Type B pancreatic cell (in vitro differentiated cells): ENCODE results near the gene BBIP1. TPM values are rescaled to one million over a fixed set of nuclear protein-coding genes. Genes with fewer than 3 reads are reported as not detected.

ENCODE experiments used
- DNase-seq: peaks from one replicate; pipeline ENCODE4 v3.0.0; 2021; ENCODE audit warnings: mixed read lengths; ENCODE audit not compliant: unreplicated experiment; ENCODE audit errors: extremely low spot score
- H3K27ac Mint-ChIP-seq: 2 replicates; pipeline ENCODE4 v1.8.0; 2021; ENCODE audit warnings: mild to moderate bottlenecking, mixed read lengths
- H3K27me3 Mint-ChIP-seq: 2 replicates; pipeline ENCODE4 v1.8.0; 2021; ENCODE audit warnings: mixed read lengths
- H3K36me3 Mint-ChIP-seq: 2 replicates; pipeline ENCODE4 v1.8.0; 2021; ENCODE audit warnings: mixed read lengths
- H3K4me1 Mint-ChIP-seq: one replicate; pipeline ENCODE4 v1.8.0; 2021; ENCODE audit warnings: mixed read lengths; ENCODE audit not compliant: unreplicated experiment
- H3K4me3 Mint-ChIP-seq: 2 replicates; pipeline ENCODE4 v1.8.0; 2021; ENCODE audit warnings: mild to moderate bottlenecking, mixed read lengths
- H3K9me3 Mint-ChIP-seq: 2 replicates; pipeline ENCODE4 v1.8.0; 2021; ENCODE audit warnings: mixed read lengths
- CTCF ChIP-seq: fragments of 200-600 bp; sonication (generic); conservative IDR thresholded peaks from 2 replicates; pipeline ENCODE4 v1.5.0; 2021; ENCODE audit warnings: antibody characterized with exemption, mild to moderate bottlenecking
- total RNA-seq: library from RNA; stranded (reverse); gene quantifications from 2 replicates; pipeline ENCODE4 v1.2.1, GENCODE V29; 2021; ENCODE audit warnings: low replicate concordance

BBIP1 gene
- total RNA-seq, 1 donor from 2014 or later: 24.8 TPM

- H3K27ac Mint-ChIP-seq: peak overlapping the region; percentile 94
- H3K9me3 Mint-ChIP-seq: no peaks in the 10 kb centered on the region
- H3K27me3 Mint-ChIP-seq: no peaks in the 10 kb centered on the region
- H3K36me3 Mint-ChIP-seq: peaks cover 13% of the 10 kb centered on the region
- DNase-seq: no peak
- peaks cover 27% of the 10 kb centered on the region for H3K4me1 Mint-ChIP-seq
- peak overlapping the region; percentile 96 for H3K4me3 Mint-ChIP-seq
- no peak for TF ChIP-seq CTCF
Observed at GRCh38 chr10:110872984-110873923, 45.7 kb downstream of the BBIP1 start.

DNA sequence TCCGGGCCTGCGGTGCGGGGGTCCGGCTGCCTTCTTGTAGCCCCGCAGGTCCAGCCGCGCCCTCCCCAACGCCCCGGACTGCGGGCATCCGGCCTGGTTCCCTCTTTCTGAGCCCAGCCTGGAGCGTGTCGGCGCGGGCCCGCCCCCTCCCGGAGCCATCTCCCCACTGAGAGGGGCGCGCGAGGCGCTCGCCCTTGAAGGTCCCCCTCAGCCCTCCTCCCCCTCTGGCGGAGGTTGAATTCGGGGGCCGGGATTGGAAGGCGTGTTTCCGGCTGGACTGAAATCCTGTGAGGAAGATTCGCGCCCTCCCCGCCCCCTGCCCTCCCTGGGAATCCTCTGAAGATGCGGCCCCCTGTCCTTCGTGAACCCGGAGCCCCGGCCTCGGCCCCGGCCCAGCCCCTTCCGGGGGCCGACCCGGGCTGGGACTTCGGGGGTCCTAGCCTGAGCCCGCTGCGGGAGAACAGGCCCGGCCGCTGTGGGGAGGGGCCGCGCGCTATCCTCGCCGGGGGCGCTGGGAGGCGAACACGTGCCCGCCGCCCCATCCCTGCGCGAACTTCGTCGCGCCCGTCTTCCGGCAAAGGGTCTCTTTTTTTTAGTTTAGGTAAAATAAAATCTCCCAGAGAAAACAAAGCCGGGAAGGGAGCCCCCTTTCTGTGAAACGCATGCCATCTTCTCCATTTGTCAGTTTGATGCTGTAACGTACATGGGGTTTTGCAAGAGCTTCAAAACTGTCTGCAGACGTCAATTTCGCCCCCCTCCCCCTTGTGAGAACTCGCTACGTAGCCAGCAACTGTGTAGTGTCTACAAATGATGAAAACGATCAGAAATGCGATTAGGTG is 46.6 kb downstream of the BBIP1 start:
- DNase-seq: peak; percentile 88
- Mint-ChIP-seq H3K36me3 (peaks cover 4% of the 10 kb centered on the region), H3K9me3 (no peaks in the 10 kb centered on the region), H3K27ac (peak overlapping the region; percentile 98), H3K4me1 (peaks cover 35% of the 10 kb centered on the region), H3K4me3 (peak overlapping the region; percentile 96), H3K27me3 (no peaks in the 10 kb centered on the region)
- peak; percentile 32 for TF ChIP-seq CTCF

DNA sequence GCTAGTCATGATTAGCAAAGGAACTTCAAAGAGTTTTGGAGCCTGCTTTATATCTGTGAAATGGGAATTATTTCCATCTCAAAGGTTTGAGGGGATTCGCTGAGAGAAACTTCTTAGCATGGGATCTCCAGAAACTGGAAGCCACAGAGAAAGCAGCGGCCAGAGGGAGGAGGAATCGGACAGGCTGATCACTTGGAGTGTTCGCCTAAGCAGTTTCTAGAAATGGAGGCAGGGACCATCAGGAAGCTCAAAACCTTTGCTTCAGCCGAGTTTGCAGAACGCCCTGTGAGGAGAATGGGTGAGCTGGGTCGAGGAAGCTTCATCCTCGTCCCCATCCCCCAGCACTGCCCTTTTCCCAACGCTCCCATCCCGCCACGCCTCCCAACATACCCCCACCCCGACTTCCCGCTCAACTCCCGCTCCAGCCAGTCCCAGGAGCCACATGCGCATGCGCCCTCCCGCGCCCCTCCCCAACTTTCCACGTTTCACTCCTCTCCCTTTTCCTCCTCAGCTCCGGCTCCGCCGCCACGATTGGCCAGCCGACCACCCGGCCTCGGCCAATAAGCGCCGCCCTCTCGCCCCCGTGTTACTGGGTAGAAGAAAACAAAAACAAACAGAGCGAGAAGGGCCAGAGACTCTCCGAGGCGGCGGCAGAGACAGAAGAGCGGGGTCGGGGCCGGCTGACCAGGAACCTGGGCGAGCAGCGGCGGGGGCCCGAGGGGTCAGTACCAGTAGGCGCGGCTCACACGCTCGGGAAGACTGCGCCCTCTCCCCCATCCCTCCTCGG is 47.5 kb downstream of the BBIP1 start, which contains the start of gene PDCD4:
TSS of gene PDCD4 (plus strand) at position 631 of the 787 bp plus-strand sequence. CDS start 4,100 bp downstream, outside the sequence.
- H3K27me3 Mint-ChIP-seq: no peaks in the 10 kb centered on the region
- peak within 1 kb of the TSS; percentile 98 for H3K27ac Mint-ChIP-seq
- DNase-seq: peak; percentile 100
- no peak for TF ChIP-seq CTCF
- peaks cover 36% of the 10 kb centered on the region for H3K4me1 Mint-ChIP-seq
- H3K4me3 Mint-ChIP-seq: peak within 1 kb of the TSS; percentile 98
- H3K9me3 Mint-ChIP-seq: no peaks in the 10 kb centered on the region
- H3K36me3 Mint-ChIP-seq: no peaks in the 10 kb centered on the region

DNA sequence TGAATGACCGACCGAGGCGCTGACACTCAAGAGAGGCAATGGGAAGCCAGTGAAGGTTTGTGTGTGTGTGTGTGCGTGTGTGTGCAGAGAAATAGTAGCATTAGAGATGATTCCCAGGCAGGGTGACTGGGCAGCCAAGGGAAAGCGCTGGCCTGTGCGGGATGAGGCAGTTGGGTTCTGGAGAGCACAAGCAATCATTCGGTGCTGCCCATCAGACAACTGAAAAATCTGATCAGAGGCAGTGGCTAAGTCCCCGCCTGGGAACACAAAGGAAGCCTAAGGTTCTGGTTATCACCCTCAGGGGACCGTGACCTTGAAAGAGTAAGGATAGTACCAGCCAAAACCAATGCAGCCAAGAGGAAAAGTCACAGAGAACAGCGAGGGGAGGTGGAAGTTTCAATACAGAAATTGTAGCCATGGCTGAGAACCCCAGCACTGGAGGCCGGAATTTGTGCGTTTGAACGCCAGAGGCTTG is 48.1 kb downstream of the BBIP1 start:
- H3K4me3 Mint-ChIP-seq: peak overlapping the region; percentile 98

More for the DNA sequence above, 48.1 kb downstream of the BBIP1 start:
- no peak for TF ChIP-seq CTCF
- no peak for DNase-seq
- H3K36me3 Mint-ChIP-seq: no peaks in the 10 kb centered on the region
- no peaks in the 10 kb centered on the region for H3K27me3 Mint-ChIP-seq
- H3K27ac Mint-ChIP-seq: peak overlapping the region; percentile 98
- H3K4me1 Mint-ChIP-seq: peaks cover 38% of the 10 kb centered on the region
- H3K9me3 Mint-ChIP-seq: no peaks in the 10 kb centered on the region
